SIG-M5 (cell line): ENCODE measurements around the gene MASTL.

Experiments
- DNase-seq: peaks from one replicate; lab custom pipeline; 2025; lab: John Stamatoyannopoulos, UW

Gene MASTL

GRCh38 chr10:27225642-27226257 lies 70.6 kb downstream of the MASTL start:
- no peak for DNase-seq

GRCh38 chr10:27230022-27230421 lies 74.9 kb downstream of the MASTL start:
- DNase-seq: no peak

- DNase-seq: no peak
These were observed 80.6 kb downstream of the MASTL start for GRCh38 chr10:27235706-27236105.
